Right forelimb (tissue), 1 donor: ENCODE data around the gene RAI1.
"Not testable (repeated sequence)": the region's sequence is repeated elsewhere in the genome, so short reads cannot be mapped to it uniquely, and the experiment has no call there.

Experiments
- DNase-seq: peaks from one replicate; pipeline ENCODE4 v3.0.0-alpha.2; 2018

RAI1 gene

DNA sequence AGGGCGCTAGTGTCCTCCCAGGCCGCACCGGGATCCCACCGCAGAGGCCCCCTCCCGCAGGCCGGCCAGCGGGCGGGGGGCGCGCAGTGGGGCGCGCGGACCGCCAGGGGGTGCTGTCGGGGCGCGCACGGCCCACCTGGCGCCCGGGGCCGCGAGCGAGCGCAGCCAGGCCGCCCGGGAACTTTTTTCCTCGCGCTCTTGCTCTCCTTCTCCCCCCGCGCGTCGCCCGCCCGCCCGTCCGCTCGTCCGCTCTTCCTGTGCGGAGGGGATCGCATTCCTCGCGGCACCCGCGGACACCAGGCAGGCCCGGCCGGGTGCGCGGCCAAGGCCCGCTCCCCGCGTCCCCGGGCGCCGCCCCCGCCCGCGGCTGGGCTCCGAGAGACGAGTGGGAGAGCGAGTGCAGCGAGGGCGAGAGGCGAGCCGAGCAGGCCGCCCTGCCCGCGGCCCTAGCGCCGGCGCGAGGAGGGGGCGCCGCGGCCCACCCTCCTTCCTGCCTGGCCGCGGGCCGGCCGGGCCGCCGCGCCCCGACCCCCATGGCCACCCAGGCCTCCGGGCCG is at the start of gene RAI1:
Gene RAI1, plus strand, starts transcription at position 272 of the 557 bp plus-strand sequence. CDS start 111,491 bp downstream, outside the sequence.
- DNase-seq, result peak; percentile 90

GRCh38 chr17:17632690-17633089 is 48.6 kb upstream of the RAI1 start:
- not testable (repeated sequence) for DNase-seq

DNA sequence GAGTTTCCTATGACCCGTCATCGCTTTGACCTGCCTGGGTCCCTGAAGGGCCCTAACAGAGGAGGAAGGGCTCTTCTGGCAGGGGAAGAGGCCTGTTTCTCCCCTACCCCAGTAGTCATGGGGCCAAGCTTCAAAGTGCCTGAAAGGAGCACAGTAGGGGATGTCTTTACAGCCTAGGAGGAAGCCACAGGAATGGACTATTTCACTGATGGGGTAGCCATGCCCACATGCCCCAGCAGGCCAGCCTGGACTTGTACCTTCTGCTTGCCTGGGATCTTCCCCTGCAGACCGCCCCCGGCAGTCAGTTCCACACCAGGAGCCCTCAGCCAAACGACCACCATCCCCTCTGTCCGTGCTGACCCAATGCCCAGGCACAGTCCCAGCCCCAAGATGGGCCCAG is 47.9 kb upstream of the RAI1 start:
- DNase-seq, result no peak

GRCh38 chr17:17635126-17635525 is 46.1 kb upstream of the RAI1 start:
- no peak for DNase-seq

GRCh38 chr17:17635537-17636271 is 45.6 kb upstream of the RAI1 start:
- DNase-seq, result not testable (repeated sequence)

GRCh38 chr17:17636272-17636885 is 44.9 kb upstream of the RAI1 start:
- DNase-seq, result no peak

DNA sequence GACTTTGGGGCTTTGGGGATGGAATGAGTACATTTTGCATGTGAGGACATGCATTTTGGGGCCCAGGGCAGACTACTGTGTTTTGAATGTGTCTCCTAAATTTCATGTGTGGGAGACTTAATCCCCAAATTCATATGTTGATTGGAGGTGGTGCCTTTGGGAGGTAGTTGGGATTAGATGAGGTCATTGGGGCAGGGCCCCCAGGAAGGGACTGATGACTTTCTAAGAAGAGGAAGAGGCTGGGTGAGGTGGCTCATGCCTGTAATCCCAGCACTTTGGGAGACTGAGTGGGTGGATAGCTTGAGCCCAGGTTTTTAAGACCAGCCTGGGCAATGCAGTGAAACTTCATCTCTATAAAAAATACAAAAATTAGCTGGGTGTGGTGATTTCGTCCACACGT is 42.8 kb upstream of the RAI1 start:
- DNase-seq, result no peak

DNA sequence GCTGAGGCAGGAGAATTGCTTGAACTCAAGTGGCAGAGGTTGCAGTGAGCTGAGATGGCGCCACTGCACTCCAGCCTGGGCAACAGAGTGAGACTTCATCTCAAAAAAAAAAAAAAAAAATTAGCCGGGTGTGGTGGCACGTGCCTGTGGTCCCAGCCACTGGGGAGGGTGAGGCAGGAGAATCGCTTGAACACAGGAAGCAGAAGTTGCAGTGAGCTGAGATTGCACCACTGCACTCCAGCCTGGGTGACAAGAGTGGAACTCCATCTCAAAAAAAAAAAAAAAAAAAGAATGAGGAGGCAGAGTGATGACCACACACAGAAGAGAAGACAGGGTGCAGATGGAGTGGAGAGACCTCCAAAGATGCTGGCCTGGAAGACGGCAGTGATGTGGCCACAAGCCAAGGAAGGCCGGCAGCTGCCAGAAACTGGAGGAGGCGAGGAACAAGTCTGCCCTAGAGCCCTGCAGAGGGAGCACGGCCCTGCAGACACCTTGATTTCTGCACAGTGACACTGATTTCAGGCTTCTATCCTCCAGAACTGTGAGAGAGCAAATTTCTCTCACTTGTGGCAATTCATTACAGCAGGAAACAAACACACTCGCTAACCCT is 41.5 kb upstream of the RAI1 start:
- not testable (repeated sequence) for DNase-seq

DNA sequence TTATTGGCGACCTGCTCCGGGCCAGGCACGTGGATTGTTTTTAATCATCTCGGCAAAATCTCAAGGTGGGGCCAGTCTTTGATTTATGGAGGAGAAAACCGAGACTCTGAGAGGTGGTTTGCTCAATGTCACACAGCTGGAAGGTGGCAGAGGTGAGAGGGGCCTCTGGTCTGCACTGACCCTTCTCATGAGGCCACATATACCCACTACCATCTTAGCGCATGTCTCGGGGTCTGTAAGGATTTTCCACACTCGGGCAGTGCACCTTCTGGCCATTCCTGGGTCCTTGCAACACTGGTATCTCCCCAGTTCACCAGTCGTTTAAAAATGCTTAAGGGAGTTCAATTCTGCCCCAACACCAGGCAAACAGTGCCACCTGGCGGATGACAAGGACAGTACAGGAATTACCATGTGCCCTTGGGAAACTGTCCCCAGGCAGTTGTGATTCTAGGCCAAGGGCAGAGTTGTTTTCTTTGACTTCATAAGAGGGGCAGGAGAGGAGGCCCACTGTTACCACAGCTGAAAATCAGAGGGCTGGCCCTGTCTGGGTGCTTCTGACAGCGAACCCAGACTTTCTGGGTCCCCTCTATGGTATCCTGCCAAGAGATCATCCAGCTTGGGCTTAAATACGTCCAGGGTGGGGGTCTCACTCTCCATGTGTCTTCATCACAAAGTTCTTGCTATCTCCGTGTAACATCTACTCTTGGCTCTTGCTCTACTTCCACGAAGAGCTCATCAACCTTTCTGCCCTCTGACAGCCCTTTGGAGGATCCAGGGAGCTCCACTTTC is 39.4 kb upstream of the RAI1 start:
- DNase-seq, result peak; percentile 84

DNA sequence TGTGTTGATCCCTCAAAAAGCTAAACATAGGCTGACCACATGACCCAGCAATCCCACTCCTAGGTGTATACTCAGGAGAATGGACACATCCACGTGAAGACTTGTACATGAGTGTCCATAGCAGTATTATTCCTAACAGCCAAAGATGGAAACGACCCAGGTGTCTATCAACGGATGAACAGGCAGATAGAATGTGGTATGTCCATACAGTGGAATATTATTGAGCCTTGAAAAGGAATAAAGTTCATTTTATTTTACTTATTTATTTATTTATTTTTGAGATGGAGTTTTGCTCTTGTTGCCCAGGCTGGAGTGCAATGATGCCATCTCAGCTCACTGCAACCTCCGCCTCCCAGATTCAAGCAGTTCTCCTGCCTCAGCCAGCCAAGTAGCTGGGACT is 36.1 kb upstream of the RAI1 start:
- DNase-seq, result not testable (repeated sequence)

DNA sequence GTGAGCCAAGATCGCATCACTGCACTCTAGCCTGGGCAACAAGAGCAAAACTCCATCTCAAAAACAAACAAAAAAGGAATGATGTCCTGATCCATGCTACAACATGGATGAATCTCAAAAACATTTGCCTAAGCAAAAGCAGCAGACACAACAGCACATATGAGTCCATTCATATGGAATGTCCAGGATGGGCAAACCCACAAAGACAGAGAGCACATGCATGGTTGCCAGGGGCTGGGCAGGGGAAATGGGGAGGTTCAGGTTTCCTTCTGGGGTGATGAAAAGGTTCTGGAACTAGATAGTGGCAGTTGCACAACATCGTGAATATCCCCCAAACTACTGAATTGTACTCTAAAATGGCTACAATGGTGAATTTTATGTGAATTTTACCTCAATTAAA is 35.3 kb upstream of the RAI1 start:
- no peak for DNase-seq

- no peak for DNase-seq
Observed at GRCh38 chr17:17647524-17648178, 33.6 kb upstream of the RAI1 start.

DNA sequence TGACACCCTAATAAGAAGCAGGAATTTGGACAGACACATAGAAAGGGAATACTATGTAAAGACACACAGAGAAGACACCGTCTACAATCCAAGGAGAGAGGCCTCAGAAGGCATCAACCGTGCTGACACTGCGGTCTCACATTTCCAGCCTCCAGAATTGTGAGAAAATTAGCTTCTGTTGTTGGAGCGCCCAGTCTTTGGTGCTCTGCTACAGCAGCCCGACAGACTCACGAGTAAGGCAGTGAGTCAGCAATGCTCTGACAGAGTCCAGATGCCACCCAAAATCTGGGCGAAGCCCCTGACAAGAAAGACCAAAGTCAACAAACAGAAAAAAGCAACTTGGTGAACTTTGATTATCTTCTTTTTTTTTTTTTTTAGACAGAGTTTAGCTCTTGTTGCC is 32.5 kb upstream of the RAI1 start:
- DNase-seq, result peak; percentile 22

DNA sequence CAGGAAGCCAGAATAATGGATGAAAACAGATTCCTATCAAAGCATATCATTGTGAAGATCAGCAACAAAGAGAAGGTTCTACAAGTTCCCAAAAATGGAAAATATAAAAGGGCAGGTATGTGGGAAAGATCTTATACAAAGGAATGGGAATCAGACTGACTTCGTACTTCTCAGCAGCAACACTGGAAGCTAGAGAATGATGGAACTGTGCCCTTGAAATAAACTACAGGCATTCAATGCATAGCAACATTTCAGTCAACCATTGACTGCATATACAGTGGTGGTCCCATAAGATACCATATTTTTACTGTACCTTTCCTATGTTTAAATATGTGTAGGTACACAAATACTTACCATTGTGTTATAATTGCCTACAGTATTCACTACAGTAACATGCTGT is 30.3 kb upstream of the RAI1 start:
- no peak for DNase-seq

DNA sequence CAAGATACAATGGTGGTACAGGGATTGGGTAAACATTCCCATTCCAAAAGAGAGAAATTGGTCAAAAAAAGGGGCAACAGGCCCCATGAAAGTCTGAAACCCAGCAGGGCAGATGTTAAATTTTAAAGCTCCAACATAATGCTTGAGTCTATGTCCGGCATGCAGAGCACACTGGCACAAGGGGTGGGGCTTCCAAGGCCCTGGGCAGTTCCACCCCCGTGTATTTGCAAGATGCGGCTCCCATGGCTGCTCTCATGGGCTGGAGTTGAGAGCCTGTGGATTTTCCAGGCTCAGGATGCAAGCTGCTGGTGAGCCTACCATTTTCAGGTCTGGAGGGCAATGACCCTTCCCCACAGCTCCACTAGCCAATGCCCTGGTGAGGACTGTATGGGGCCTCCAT is 27.9 kb upstream of the RAI1 start:
- no peak for DNase-seq

DNA sequence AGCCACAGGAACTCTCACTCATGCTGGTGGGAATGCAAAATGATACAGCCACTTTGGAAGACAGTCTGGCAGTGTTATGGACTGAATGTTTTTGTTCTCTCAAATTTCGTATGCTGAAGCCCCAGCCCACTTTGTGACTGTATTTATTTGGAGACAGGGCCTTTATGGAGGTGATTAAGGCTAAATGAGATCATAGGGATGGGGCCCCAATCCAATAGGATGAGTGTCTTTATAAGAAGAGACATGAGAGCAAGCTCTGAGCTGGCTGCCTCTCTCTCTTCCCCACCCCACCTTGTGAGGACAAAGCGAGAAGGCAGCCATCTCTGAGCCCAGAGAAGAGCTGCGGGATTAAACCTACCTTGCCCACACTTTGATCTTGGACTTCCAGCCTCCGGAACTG is 21.9 kb upstream of the RAI1 start:
- no peak for DNase-seq

DNA sequence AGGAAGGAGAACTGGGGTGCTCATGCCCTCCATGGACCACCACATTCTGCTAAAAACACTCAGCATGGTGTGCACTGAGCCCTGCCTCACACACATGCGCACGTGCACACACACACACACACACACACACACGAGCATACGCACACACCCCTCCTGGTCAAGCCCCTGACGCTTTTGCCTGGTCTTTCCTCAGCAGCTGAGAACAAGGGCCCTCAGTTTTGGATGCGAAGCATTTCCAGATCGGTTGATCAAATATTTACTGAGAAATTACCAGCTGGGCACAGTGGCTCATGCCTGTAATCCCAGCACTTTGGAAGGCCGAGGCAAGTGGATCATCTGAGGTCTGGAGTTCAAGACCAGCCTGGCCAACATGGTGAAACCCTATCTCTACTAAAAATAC is 20.1 kb upstream of the RAI1 start:
- DNase-seq, result peak; percentile 34

- DNase-seq, result peak; percentile 20
Observed at GRCh38 chr17:17661834-17662385, 19.3 kb upstream of the RAI1 start.

DNA sequence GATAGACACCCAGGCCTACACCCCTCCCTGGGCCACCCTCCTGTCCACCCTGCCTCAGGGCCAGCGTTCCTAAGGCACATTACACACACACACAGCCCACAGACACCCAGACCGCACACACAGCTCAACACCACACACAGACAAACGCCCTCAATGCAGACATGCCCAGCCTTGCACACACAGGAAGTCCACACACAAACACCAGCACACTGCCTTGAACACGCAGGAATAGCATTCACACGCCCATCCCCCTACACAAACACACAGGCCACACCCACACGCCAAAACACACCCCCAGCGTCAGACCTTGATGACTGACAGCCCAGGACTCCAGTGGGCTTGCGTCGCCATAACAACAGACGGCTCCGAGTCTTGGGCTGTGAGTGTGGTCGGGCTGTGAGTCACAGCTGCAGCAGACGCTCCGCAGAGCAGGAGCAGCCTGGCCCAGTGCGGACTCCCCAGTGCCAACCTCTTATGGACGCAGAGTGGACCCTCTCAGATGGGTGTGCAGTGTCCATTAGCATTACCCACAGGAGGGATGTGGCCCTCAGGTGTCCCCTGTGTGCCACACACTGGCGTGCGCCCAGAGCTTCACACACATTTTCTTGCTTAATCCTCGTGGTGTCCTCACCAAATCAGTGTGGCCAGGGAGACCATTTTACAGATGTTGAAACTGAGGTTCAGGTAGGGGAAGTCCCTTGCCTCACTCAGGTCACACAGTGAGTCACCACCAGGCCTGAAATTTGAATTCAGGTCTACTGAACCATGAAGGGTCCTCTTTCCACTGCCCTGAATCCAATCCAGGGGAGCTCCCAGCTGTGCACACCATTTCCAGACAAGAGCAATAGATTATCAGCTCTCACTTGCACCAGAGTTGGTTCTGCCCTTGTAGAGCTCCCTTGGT is 17.8 kb upstream of the RAI1 start:
- peak; percentile 66 for DNase-seq

DNA sequence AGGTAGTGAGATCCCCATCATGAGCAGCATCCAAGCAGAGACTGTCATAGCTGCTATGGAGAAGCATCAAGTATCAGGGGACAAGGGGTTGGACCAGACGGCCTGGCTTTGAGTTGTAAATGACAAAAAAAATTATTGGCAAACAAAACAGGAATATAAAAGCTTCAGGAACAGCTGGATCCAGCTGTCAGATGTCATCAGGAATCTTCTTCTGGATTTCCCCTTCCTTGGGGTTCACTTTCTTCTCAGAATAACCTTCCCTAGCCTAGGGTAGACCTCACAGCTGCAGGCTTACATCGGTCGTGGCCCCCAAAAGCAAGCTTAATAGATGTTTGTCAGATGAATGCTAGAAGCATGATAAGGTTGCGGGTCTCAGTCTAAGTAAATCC is 17.2 kb upstream of the RAI1 start:
- no peak for DNase-seq

DNA sequence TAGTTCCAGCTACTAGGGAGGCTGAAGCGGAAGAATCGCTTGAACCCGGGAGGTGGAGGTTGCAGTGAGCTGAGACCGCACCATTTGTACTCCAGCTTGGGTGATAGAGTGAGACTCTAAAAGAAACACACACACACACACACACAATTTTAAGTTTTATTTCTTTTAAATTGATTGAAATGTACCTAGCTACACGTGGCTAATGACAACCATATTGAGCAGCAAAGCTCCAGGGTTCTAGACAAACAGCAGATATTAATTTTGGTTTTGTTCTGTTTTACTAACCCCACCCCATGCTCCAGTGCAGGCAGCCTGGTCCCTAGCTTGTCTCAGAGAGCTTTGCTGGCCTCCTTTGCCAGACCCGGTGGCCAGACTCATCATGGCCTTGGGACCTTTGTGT is 16.0 kb upstream of the RAI1 start:
- DNase-seq, result no peak
